Aorta (tissue), 5 donors: Measurements from ENCODE around the gene MSL1. TPM values are rescaled to one million over a fixed set of nuclear protein-coding genes. Genes with fewer than 3 reads are reported as not detected.

Source experiments
- ATAC-seq: fragments of 200-7000 bp; cut with Tn5 transposase; one replicate; pipeline ENCODE4 v1.9.1; 2022; ENCODE audit warnings: moderate library complexity; ENCODE audit not compliant: low FRiP score
- DNase-seq, 2 donors: peaks; one replicate each; pipeline ENCODE4 v3.0.0-alpha.2; 2020
- H3K27ac ChIP-seq, 2 donors: one replicate each; pipeline ENCODE4 v1.5.1; 2013; ENCODE audit warnings: low read length in 2 of 2, mild to moderate bottlenecking in 2 of 2, moderate library complexity in 2 of 2, control low read depth in 1 of 2, inconsistent platforms in 1 of 2, low read depth in 1 of 2
- H3K27me3 ChIP-seq, 2 donors: one replicate each; pipeline ENCODE4 v1.6.1; 2013; ENCODE audit warnings: control low read depth in 1 of 2, low read length in 1 of 2, mild to moderate bottlenecking in 1 of 2, moderate library complexity in 1 of 2; ENCODE audit not compliant: insufficient read depth in 2 of 2, control insufficient read depth in 1 of 2
- H3K36me3 ChIP-seq, 2 donors: one replicate each; pipeline ENCODE4 v1.6.1; 2013; ENCODE audit warnings: control low read depth in 1 of 2, low read length in 1 of 2, mild to moderate bottlenecking in 1 of 2; ENCODE audit not compliant: insufficient read depth in 2 of 2, control insufficient read depth in 1 of 2
- H3K4me1 ChIP-seq, 2 donors: one replicate each; pipeline ENCODE4 v1.6.1; 2013; ENCODE audit warnings: low read length in 2 of 2, control low read depth in 1 of 2, mild to moderate bottlenecking in 1 of 2, moderate library complexity in 1 of 2; ENCODE audit not compliant: insufficient read depth in 2 of 2, control insufficient read depth in 1 of 2
- H3K4me3 ChIP-seq, 2 donors: one replicate each; pipeline ENCODE4 v1.5.1; 2013; ENCODE audit warnings: low read length in 2 of 2, control low read depth in 1 of 2, mild to moderate bottlenecking in 1 of 2
- H3K9me3 ChIP-seq: one replicate; pipeline ENCODE4 v1.6.1; 2013; ENCODE audit warnings: mild to moderate bottlenecking, low read length; ENCODE audit not compliant: control insufficient read depth
- WGBS, 2 donors: extraction: QIAGEN DNeasy Blood & Tissue Kit; methylation state at CpG; one replicate each; pipeline ENCODE4 v1.1.7; 2013; 5-methylcytosine and 5-hydroxymethylcytosine counted together
- intact Hi-C, 2 donors: fragments of 100-400 bp; cut with DNase I; formaldehyde crosslinking; loops; one replicate each; pipeline versions ENCODE4 v1.14.2 to v1.15.0; 2022
- polyA plus RNA-seq, 2 donors: library from polyadenylated mRNA; stranded (reverse); fragments of 200-250 nt; gene quantifications; one replicate each; pipeline ENCODE4 v1.2.3, GENCODE V29; 2013
- total RNA-seq, 2 donors: library from RNA; stranded (reverse); fragmentation: NEBNext Ultra II Directional; extraction: Animal tissue kit (Norgen Biotek cat#: 25700); gene quantifications; one replicate each; pipeline ENCODE4 v1.2.1, GENCODE V29; 2021
- donor health status: healthy with polysubstance abuse.
- donor health status: Bipolar disorder and iron deficiency.
- donor health status: DM: no; HTN: no; CAD: no.
- donor health status: DM: no; HTN: no; CAD: no.
- donor health status: DM: yes; HTN: yes; CAD: no.

MSL1 gene
- total and polyA plus RNA-seq, 4 donors = 21.2 to 171 (median 90.7) TPM

DNA sequence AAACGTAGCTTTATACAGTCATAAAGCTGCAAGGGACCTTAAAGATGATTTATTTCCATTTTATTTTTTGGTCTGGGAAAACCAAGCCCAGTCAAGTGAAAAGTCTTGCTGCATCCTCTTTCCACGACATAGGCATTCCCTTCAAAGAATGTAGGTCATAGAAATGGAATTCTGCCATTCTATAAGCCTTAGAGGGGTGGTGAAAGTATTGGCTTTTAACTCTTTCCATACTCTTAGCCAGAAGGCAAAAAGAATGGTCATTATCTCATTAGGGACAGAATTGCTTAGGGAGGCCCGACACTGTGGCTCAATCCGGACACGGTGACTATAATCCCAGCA is 7.9 kb upstream of the MSL1 start:
- intact Hi-C loops = loop anchor here (2.0 to 5.0 kb wide), 5 partner anchors 33 to 208 kb away; no protein-coding TSS in a partner anchor
- peak overlapping the region; percentile 2 to 64 for H3K27ac ChIP-seq
- DNase-seq (no peak), ATAC-seq (no peak)
- H3K4me3 ChIP-seq = peak overlapping the region in 1 of 2 donors; percentile 4
- H3K36me3 ChIP-seq = no peaks in the 10 kb centered on the region
- no peaks in the 10 kb centered on the region for H3K9me3 ChIP-seq
- WGBS, 2 donors = 10 to 12% methylated on average over 5 of the region's 5 CpGs
- H3K27me3 ChIP-seq = no peaks in the 10 kb centered on the region
- peaks cover 0 to 4% of the 10 kb centered on the region in 2 donors for H3K4me1 ChIP-seq

GRCh38 chr17:40115101-40115436 is 6.7 kb upstream of the MSL1 start:
- WGBS, 2 donors = 35 to 42% methylated on average over 2 of the region's 2 CpGs
- peak overlapping the region in 1 of 2 donors; percentile 60 for H3K27ac ChIP-seq

DNA sequence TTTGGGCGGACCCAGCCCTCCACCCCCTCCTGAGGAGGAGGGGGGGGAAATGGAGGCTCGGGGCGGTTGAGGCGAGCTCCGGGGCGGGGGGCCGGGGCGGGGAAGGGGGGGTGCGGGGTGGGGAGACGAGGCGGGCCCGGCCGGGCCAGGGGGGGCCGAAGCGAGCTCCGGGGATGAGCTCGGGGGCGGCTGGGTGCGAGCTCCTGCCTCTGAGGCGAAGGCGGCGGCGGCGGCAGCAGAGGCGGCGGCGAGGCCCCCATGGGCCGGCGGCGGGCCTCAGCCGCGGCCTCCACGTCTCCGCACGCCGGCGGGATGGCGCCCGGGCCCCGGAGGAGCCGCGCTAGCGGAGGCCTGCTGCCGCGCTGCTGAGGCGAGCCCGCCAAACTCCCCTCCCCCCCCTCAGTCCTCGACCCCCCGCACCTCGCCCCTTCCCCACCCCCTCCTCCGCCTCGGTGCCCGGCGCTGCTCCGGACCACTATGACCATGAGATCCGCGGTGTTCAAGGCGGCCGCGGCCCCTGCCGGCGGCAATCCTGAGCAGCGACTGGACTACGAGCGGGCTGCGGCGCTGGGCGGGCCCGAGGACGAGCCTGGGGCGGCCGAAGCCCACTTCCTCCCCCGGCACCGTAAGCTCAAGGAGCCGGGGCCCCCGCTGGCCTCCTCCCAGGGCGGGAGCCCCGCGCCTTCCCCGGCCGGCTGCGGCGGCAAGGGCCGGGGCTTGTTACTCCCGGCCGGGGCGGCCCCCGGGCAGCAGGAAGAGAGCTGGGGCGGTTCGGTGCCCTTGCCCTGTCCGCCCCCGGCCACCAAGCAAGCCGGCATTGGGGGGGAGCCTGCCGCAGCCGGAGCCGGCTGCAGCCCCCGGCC is 596 bp downstream of the MSL1 start:
- WGBS, 2 donors = 0 to 1% methylated on average over 39 to 97 of the region's 97 CpGs
- peaks cover 0 to 5% of the 10 kb centered on the region in 2 donors for H3K36me3 ChIP-seq
- H3K9me3 ChIP-seq = no peaks in the 10 kb centered on the region
- intact Hi-C loops = loop anchor here in 1 of 2 donors (2.0 kb wide), 1 partner anchor 16 kb away; no protein-coding TSS in a partner anchor
- peak; percentile 81 for ATAC-seq
- H3K4me3 ChIP-seq = peak overlapping the region; percentile 62 to 100
- peak overlapping the region; percentile 45 to 75 for H3K27ac ChIP-seq
- peaks cover 0 to 3% of the 10 kb centered on the region in 2 donors for H3K4me1 ChIP-seq
- DNase-seq = peak; percentile 73 to 88
- H3K27me3 ChIP-seq = no peaks in the 10 kb centered on the region

More at GRCh38 chr17:40115101-40115436, 6.7 kb upstream of the MSL1 start:
- ATAC-seq (no peak), DNase-seq (no peak)
- intact Hi-C loops = no loop called here
- Histone ChIP-seq H3K4me3 (no peak overlapping the region), H3K27me3 (no peaks in the 10 kb centered on the region), H3K9me3 (no peaks in the 10 kb centered on the region), H3K4me1 (no peaks in the 10 kb centered on the region), H3K36me3 (no peaks in the 10 kb centered on the region)

GRCh38 chr17:40122999-40123810 is 1.4 kb downstream of the MSL1 start:
- Histone ChIP-seq H3K9me3 (no peaks in the 10 kb centered on the region), H3K36me3 (peaks cover 0 to 5% of the 10 kb centered on the region in 2 donors), H3K4me3 (peak overlapping the region; percentile 62 to 100), H3K27me3 (no peaks in the 10 kb centered on the region), H3K27ac (peak overlapping the region; percentile 45 to 46), H3K4me1 (peaks cover 0 to 3% of the 10 kb centered on the region in 2 donors)
- peak; percentile 52 for ATAC-seq
- WGBS, 2 donors = 0 to 1% methylated on average over 33 to 43 of the region's 43 CpGs
- DNase-seq = peak; percentile 67 to 81
- intact Hi-C loops = loop anchor here in 1 of 2 donors (2.0 kb wide), 1 partner anchor 16 kb away; no protein-coding TSS in a partner anchor

DNA sequence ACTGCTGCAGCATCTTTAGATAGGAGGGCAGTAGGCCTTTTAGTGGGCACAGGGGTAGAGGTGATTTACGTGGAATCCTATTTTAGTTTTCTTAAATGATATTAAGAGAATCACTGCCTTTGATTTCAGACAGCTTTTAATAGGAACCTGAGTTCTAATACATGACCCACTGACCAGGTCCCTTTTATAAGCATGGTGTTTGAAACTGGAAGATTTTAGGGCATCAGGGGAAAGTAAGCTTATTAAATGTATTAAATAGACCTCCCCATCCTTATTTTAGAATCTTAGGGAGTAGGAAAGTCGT is 2.0 kb downstream of the MSL1 start:
- intact Hi-C loops = loop anchor here in 1 of 2 donors (2.0 kb wide), 1 partner anchor 15 kb away; no protein-coding TSS in a partner anchor

GRCh38 chr17:40124279-40125141 is 2.7 kb downstream of the MSL1 start:
- WGBS, 2 donors = 2 to 3% methylated on average over 9 of the region's 9 CpGs
- intact Hi-C loops = no loop called here
- ATAC-seq = no peak

More for the DNA sequence above, 2.0 kb downstream of the MSL1 start:
- H3K36me3 ChIP-seq = peaks cover 0 to 5% of the 10 kb centered on the region in 2 donors
- no peak overlapping the region for H3K27ac ChIP-seq
- no peak for ATAC-seq
- H3K4me1 ChIP-seq = peaks cover 0 to 3% of the 10 kb centered on the region in 2 donors
- H3K4me3 ChIP-seq = peak overlapping the region; percentile 62 to 100
- H3K27me3 ChIP-seq = no peaks in the 10 kb centered on the region
- WGBS, 2 donors = 0% methylated on average over 2 of the region's 2 CpGs
- no peaks in the 10 kb centered on the region for H3K9me3 ChIP-seq
- DNase-seq = no peak

DNA sequence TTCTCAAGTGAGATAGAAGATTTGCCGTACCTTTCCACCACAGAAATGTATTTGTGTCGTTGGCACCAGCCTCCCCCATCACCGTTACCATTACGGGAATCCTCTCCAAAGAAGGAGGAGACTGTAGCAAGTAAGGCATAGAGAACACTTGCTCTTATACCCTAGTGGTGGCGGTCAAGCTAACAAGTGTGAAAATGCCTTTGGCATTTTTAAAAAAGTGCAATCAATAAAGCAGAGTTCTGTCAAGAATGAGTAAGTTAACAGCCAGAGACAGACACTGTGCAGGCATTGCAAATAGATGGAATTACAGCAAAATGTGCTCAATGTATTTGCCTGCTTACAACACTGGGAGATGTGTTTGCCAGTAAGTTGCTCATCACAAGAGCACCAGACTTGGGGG is 7.7 kb downstream of the MSL1 start:
- no peak for DNase-seq
- no peak overlapping the region for H3K27ac ChIP-seq
- no peaks in the 10 kb centered on the region for H3K27me3 ChIP-seq
- ATAC-seq = no peak
- H3K4me3 ChIP-seq = no peak overlapping the region
- no peaks in the 10 kb centered on the region for H3K9me3 ChIP-seq
- H3K36me3 ChIP-seq = peaks cover 0 to 15% of the 10 kb centered on the region in 2 donors
- WGBS, 2 donors = 58 to 59% methylated on average over 5 of the region's 5 CpGs
- no peaks in the 10 kb centered on the region for H3K4me1 ChIP-seq
- intact Hi-C loops = no loop called here

More at GRCh38 chr17:40124279-40125141, 2.7 kb downstream of the MSL1 start:
- Histone ChIP-seq H3K9me3 (no peaks in the 10 kb centered on the region), H3K27me3 (no peaks in the 10 kb centered on the region), H3K4me1 (peaks cover 0 to 3% of the 10 kb centered on the region in 2 donors), H3K27ac (peak overlapping the region in 1 of 2 donors; percentile 27), H3K36me3 (peaks cover 0 to 7% of the 10 kb centered on the region in 2 donors), H3K4me3 (peak overlapping the region; percentile 62 to 100)
- no peak for DNase-seq
